Activated CD4-positive, alpha-beta T cell treated with anti-CD3 and anti-CD28 coated beads for 48 hours (primary cell): ENCODE results near the gene HOXC9.
A peak's percentile ranks its signal among the peaks of the same experiment; 100 is the strongest.

ENCODE experiments used
- DNase-seq: peaks from one replicate; pipeline ENCODE4 v3.0.0-alpha.2; 2020

HOXC9 gene

DNA sequence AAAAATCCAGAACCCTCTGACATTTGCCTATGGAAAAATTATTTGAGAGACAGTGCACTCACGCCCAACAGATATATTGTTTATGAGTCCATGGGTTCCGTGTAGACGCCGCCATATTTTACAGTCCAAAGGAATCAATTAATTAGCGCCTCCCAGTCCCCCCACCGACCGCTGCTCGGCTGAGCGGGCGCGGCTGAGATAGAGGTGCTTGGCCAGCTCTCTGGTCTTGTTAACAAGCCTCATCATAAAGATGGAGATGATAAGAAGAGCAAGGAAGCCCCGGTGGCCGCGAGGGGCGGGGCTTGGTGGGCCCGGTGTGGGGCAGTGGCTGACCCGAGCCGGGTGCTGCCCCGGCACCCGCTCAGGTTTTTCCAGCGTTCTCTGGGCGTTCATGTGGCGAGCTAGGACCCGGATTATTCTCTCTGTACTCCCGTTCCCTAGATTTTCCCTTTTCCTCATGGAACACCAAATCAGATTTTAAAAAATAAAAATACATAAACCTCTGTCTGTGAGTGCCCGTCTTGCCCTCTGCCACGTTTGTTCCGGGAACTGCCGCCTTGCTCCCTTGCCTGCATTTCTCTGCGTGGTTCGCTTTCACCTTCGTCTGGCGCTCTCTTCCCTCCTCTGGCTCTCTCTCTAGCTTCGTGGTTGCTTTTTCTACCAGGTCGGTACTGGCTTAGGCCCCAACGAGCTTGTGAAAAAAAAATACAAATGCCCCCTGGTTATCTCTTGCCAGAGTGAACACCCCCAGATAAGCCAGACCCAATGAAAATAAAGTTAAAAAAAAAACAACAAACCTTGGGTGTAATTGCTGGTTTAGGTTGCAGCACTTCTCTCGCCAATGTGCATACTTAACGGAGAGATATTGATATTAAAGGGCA lies 36.3 kb upstream of the HOXC9 start:
- DNase-seq, result no peak

DNA sequence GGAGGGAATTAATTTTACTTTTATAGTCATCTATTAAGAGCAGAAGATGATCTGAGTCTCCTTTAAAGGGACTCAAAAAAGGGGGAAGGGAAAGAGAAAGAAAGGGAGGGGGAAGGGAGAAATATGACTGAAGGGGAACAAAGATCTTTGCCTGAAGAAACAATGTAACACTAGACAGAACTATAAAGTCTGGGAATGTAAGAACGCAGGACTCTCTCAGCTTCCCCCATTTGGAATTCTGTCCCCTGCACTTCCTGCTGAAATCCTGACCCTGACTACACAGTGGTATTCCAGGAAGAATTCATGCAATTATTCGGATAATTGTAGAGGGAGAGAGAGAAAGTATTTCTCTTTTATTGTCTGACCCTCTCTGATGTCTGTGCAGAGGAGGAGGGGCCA lies 35.6 kb upstream of the HOXC9 start:
- no peak for DNase-seq

DNA sequence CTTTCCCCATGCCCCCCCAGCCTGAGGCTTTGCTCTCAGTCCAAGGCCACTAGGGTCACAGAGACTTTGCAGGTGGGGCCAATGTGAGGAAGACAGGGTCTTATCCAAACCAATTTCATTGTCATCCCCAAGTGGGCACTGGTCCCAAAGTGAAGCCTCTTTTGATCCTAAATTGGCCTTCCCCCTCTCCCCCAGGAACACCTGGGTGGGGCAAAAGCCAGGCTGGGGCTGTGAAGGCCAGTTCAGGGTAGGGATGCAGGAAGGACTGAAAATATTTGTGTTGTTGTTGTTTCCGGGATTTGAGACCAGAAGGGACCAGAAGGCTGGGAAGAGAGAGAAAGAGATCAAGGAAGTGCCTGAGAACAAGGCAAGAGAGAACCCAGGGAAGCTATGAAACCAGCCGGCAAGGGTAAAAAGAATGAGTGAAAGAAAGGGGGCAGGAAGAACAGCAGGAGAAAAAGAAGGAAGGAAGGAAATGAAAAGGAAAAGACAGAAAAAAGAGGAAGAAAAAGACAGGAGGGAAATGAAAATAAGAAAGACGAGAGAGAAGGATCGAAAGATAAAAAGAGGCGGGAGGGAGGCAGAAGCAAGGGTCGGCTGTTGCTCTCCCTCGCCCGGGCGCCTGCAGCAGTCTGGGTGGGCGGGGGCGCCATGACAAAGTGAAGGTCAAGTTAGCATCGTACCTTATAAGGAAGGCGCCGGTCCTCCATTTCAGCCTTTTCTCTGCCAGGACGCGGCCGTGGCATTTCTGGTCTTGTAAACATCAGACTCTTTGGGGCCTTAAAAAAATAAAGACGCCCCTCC lies 34.5 kb upstream of the HOXC9 start:
- no peak for DNase-seq

DNA sequence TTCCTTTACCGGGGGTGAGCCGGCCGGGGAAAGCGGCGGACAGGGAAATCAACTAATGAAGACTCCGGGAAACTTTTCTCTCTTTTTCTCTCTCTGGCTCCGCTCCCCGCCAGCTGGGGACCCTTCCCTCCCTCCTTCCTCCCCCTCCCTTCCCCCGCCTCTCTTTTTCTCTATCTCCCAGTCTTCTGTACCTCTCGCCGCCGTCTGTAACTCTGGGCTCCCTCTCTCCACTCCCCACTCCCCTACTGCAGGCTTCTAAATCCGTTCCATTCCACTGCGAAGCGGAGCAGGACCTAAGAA lies 33.9 kb upstream of the HOXC9 start:
- no peak for DNase-seq

DNA sequence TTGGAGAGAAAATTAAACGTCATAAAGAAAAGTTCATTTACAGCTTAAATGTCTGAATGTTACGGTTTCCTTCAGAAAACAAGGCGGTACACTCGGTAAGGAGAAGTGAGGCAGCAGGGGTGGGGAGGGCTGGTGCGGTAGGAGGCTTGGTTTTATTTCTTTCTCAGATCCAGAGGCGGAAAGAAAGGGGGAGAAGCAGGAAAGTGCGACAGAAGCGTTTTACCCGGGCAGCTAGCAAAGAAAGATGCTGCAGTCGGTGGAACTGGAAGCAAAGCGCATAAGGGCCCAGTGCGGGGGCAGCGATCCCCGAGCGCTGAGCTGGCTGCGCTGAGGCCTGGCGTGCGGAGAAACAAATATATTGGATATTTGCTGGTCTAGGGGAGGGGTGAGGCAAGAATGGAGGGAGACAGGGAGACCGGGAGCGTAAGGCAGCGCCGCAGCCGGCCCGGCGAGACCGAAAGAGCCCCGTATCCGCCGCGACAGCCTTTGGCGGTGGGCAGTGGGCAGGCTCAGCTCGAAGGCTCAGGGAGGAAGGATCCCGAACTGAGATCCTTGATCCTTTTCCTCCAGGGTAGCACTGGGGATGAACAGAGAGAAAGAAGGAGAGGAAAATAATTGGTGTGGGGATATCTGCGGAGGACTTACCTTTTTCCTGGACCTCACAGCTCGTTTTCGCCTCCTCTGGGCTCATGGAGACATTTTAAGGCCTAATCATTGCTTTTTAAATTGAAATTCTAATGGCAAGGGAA lies 33.4 kb upstream of the HOXC9 start:
- DNase-seq, result no peak

DNA sequence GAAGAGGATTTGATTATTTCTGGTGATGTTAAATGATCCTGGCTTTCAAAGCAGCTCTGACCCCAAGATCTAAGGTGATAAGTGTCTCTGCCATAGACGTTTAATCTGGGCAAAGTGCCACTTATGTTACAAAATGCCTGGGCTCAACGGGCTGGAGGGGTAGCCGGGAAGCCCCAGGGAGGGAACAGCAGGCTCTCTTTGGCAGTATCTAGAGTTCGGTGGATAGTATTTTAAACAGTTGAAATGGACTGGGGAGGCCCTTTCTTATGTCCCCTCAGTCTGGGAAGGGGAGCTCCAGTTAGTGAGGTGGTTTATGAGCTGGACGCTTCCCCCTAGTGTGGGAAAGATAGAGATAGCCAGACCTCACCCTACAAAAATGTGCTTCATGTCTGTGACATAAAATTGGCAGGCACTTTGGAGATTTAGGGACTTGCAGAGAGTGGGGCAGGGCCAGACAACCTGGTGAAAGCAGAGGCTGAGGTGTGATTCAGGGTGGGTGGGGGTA lies 32.5 kb upstream of the HOXC9 start:
- no peak for DNase-seq

DNA sequence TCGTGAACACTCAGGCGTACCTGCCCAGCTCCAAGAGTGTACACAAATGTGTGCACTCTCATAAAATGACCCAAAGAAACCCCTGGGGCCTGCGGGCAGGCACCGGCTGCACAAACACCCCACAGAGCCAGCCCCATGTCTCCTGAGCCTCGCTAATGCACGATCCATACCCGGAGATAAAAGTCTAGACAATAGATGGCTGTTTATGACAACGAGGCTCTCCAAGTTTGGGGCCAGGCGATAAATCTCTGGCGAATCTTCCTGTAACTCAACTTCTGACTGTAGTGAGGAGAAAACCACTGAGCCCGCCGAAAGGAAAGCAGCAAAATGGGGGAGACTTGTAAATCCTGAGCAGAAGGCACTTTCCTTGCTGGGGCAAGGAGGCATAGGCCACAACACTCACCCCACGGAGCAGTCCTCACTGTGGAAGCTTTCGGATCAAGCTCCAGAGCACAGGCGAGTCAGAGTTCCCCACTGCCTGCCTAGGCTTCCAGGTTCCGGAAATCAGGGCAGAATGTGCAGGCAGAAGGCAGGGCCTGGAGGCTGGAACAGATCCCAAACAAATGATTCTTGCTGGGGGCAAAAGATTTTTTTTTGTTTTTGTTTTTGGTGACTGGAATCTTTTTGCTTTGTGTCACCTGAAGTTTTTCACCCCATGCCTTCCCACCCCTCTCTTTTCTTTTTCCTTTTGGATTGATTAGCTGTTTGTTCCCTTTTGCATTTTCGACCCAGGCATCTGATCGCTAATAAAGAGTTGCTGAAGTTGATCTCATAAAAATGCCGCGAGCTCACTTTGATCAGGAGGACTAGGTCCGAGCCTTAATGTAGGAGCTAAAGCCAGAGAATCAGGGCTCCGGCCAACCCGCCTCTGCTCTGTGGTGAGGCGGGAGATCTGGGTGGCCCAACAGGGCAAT lies 31.5 kb upstream of the HOXC9 start:
- no peak for DNase-seq

DNA sequence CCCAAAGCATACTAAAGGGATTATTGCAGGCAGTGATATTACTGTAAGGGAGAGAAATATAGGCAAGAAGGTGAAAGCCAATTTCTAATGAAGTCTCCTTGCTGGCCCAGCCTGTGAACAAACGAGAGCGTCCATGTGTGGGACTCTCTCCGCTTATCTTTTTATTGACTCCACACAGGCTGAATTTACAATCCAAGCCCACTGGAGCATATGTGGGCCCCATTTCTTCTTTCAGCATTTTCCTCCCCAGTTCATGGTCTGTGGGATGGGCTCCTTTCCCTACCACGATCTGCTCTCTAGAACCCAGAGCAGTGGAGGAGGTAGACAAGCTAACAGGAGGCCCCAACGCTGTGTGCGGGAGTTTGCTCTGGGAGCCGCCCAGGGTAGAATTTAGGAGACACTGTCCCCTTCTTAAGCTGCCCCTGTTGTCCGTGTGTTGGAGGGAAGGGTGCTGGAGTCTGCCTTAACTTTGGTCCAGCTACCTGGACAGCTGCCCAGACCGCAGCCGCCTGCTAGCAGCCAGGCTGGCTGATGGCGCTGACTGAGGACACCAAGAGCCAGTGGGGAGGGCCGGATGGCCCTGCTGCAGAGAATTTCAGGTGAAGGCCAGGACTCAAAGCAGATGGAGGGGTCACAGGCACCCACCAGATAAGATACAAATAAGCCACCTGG lies 30.2 kb upstream of the HOXC9 start:
- no peak for DNase-seq

DNA sequence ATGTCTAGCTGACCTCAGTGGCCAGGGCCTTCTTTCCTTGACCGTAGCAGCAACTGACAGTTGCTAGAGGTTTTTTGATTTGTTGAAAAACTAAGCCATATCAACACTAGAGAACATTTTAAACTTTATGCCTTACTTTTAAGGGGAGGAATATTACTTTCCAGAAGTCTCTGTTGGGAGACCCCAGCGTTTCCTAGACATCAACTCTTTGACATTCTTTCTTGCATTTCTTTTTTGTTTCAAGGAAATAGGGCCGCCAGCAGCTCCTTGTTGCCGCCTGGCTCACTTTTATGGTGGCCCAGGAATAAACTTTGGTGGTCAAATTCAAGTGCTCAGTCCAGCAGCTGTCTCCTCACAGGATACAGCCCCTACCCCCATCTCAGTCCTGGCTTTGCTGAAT lies 29.5 kb upstream of the HOXC9 start:
- no peak for DNase-seq

DNA sequence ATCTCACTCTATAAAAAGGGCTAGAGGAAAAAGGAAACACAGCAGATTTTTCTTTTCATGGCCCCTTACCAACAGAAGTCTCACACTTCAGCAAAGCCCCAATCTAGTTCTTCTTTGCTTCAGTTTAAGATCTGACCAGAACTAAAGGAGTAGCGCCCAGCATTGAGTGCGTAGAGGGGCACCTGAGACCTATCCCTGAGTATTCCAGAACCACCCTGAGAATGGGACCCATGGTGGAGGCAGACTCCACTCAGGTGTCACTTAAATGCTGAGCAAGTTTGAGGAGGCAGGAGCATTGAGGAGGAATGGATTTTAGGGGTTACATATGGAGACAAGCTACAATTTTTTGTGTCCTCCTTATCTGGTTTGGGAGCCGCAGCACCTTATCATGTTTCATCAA lies 28.8 kb upstream of the HOXC9 start:
- no peak for DNase-seq

DNA sequence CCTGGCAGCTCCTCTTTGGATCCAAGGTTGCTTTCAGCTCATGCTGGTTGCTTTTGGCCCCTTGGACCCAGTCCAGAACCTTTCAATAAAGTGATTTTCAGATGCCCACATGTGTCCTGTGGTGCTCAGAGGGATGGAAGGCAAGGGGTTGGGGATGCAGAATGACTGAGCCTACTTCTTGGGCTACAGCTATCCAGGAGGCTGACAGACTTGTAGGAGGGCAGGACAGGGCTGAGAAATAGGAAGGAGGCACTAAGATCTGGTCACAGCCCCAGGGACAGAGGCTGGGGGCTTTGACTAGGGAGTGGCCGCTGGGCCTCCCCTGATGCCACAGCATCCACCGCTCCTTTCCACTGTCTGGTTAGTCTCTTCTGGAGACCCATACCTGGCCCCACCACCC lies 28.3 kb upstream of the HOXC9 start:
- no peak for DNase-seq

DNA sequence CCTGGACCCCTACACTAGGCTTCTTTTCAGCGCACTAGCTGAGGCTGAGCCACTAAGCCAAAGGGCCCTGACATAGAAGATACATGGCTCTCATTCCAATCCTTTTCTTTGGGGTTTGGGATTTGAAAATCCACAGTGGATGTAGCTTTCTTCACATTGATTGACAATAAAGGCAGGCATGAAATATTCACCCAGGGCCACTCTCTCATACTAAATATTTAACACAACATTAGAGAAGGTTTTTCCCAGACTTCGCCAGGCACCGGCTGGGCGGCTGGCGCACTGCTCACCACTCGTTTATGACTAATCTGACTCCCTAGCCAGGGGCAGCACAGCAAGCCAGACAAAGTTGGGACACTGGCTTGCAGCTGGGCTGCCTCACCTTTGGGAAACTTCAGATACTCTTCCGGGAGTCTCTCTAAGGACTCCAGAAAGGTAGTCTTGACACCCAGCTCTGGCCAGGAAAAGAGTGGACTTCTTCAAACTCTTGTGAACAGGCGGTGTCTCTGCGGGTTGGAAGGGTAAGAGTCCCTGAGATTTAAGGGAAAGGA lies 27.7 kb upstream of the HOXC9 start:
- no peak for DNase-seq

DNA sequence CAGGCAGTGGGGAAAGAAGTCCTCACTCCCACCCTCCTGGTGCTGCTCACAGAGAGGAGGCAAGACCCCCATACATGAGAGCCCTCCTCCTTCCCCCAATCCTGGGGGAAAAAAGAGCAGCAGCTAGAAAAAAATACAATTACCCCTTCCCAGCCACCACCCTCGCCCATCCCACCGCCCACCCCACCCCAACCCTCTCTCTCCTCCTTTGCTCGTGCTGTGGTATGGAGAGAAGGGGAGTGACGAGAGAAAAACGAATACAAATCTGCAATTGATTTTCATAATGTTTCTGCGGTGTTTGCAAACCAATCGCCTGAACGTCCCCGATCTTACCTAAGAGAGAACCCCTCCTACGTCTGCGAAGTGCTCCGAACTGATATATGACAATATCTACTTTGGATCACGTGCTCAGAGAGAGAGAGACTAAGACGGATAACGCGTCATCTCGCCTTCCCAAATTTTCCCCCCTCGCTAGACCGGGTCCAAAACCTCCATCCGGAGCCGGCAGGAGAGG lies 27.2 kb upstream of the HOXC9 start, which contains the start of gene HOXC11:
HOXC11 (plus strand) TSS at position 405 of the 514 bp plus-strand sequence. CDS start 116 bp downstream, outside the sequence.
- no peak for DNase-seq

DNA sequence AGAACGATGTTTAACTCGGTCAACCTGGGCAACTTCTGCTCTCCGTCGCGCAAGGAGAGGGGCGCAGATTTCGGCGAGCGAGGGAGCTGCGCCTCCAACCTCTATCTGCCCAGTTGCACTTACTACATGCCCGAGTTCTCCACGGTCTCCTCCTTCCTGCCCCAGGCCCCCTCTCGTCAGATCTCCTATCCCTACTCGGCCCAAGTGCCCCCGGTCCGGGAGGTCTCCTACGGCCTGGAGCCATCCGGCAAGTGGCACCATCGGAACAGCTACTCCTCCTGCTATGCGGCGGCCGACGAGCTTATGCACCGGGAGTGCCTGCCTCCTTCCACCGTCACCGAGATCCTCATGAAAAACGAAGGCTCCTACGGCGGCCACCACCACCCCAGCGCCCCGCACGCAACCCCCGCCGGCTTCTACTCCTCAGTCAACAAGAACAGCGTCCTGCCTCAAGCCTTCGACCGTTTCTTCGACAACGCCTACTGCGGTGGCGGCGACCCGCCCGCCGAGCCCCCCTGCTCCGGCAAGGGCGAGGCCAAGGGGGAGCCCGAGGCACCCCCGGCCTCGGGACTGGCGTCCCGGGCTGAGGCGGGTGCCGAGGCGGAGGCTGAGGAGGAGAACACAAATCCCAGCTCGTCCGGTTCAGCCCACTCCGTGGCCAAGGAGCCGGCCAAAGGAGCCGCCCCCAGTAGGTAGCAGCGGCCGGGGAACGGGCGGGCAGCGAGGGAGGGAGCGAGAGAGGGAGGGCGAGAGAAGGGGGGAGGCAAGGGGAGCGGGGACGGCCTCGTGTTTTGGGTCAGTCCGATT lies 26.5 kb upstream of the HOXC9 start:
- peak; percentile 25 for DNase-seq

DNA sequence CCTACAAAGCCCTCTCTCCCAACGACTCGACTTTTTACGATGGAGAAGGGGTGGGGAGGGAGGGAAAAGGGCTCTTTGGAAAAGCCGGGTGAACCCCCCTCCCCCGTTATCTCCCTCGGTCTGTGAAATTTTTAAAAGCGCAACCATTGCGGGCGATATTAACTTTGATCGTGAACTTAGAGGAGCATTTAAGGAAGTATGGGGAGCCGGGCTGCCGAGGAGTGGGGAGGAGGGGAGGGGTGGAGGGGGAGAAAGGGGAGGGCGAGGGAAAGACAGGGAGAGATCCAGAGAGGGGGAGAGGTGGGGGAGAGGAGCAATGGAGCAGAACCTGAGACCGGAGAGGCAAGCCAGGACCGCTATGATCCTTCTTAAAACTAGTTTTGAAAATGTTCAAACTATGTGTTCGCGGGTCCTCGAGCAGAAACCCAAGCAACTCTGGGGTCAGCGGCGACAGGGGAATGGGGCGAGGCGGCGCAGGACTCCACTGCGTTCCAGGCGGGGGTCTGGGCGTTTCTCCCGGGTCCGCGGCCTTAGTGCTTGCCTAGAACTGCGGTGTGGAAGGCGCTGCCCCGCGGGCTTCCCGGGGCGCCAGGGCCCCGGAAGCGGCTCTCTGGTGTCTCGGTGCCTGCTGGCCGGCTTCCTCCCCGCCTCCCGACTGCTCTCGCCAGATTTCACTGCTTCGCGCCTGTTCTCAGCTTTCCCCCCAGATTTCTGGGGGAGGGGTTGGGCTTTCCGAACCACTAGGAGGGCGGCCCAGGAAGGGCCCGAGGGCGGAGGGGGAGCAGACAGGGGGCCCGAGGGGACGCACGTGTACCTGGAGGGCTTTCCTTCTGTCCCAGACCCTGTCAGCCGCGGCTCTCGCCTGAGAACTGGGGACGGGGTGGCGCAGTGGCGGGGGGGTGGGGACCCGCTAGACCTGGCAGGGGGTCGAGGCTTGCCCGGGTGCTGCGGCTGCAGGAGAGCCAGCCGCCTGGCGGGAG lies 25.6 kb upstream of the HOXC9 start, which contains the start of gene HOTAIR:
HOTAIR (minus strand) TSS at position 871 of the 980 bp plus-strand sequence.
- peak; percentile 47 for DNase-seq

DNA sequence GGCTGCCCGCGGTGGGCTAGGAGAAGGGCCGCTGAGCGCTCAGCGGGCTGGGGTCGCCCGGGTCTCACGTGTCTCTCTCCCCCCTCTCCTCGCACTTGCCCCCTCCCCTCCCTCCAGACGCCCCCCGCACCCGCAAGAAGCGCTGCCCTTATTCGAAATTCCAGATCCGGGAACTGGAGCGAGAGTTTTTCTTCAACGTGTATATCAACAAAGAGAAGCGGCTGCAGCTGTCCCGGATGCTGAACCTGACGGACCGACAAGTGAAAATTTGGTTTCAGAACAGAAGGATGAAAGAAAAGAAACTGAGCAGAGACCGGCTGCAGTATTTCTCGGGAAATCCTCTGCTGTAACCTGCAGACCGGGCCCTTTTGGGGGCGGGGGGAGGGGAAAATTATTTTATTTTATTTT lies 24.9 kb upstream of the HOXC9 start:
- no peak for DNase-seq

DNA sequence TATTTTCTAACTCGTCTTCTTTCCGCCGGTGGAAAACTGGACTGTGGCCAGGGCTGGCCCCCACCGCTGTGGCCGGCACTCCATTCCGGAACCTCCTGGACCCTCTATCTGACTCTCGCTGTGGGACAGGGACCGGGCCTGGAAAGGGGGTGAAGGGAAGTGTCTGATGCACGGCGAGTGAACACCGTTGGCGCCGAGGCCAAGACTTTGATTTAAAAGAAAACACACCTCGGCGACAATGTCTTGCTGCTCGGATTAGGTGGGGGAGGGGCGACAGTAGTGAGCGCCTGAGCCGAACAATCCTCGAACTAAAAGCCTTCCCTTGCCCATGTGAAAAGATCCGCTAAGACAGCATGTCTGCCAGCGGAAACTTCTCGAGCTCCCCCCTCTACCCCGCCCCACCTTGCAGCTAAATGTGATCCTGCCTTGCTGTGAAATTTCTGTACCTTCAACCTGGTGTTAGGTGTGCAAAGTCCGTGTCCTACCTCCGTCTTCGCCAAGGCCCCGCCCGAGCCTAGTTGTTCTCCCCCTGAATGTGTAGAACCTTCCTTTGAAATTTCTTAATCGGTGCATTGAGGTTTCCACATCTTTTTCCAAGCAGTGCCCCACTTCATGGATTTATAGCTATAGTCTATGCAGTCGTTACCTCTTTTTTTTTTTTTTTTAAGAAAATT lies 24.3 kb upstream of the HOXC9 start:
- no peak for DNase-seq

DNA sequence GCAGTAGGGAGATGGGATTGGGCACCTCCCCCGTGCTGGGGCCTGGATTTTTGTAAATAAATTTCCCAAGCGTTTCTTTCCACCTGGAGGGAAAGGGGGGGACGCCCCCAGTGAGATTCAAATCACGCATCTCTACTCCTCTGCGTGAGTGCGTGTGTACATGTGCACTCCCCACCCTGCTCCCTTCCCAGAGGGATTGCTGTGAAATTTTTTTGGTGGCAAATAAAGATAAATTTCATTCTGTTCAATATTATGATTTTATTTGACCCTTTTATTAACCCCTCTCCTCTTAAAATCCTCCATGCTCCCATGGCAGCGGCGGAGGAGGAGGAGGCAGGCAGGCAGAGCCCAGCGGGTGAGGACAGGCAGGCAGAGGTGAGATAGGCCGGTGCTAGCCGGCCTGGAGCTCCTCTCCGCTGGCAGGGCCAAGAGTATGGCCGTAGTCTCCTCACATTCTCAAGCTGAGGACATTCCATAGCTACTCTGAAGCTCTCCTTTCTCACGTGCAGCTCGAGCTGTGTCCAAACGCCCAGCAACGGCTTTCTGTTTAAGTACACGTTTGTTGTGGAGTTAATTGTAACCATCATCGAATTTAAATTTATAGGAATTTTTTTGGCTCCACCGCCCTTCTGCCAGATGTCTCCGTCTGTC lies 23.7 kb upstream of the HOXC9 start:
- DNase-seq, result no peak
